HG02610 (cell line): Measurements from ENCODE around the gene CASZ1.

Experiments used
- ATAC-seq: cut with Tn5 transposase; IDR thresholded peaks from one replicate; pipeline ENCODE4 v1.9.1; 2021; ENCODE audit warnings: mild to moderate bottlenecking, moderate library complexity; ENCODE audit not compliant: unreplicated experiment

The CASZ1 gene

GRCh38 chr1:10674222-10674621 is 122.2 kb downstream of the CASZ1 start:
- no peak for ATAC-seq

- no peak for ATAC-seq
Observed at GRCh38 chr1:10673109-10673711, 123.2 kb downstream of the CASZ1 start.

- ATAC-seq, result no peak
Observed at GRCh38 chr1:10672343-10673050, 123.9 kb downstream of the CASZ1 start.

GRCh38 chr1:10671622-10672342 is 124.7 kb downstream of the CASZ1 start:
- ATAC-seq, result no peak

GRCh38 chr1:10671090-10671489 is 125.4 kb downstream of the CASZ1 start:
- no peak for ATAC-seq

- ATAC-seq, result no peak
Observed at GRCh38 chr1:10670190-10670589, 126.3 kb downstream of the CASZ1 start.

GRCh38 chr1:10669570-10669969 is 126.9 kb downstream of the CASZ1 start:
- ATAC-seq, result no peak

- no peak for ATAC-seq
Observed at GRCh38 chr1:10667861-10668761, 128.3 kb downstream of the CASZ1 start.

- no peak for ATAC-seq
Observed at GRCh38 chr1:10665930-10666850, 130.3 kb downstream of the CASZ1 start.

- ATAC-seq, result no peak
Observed at GRCh38 chr1:10665226-10665625, 131.2 kb downstream of the CASZ1 start.

GRCh38 chr1:10664251-10664650 is 132.2 kb downstream of the CASZ1 start:
- ATAC-seq, result no peak

GRCh38 chr1:10663678-10664035 is 132.8 kb downstream of the CASZ1 start:
- no peak for ATAC-seq

- ATAC-seq, result no peak
Observed at GRCh38 chr1:10662824-10663677, 133.4 kb downstream of the CASZ1 start.

- no peak for ATAC-seq
Observed at GRCh38 chr1:10662090-10662688, 134.3 kb downstream of the CASZ1 start.

GRCh38 chr1:10661453-10661852 is 135.0 kb downstream of the CASZ1 start:
- ATAC-seq, result no peak

- no peak for ATAC-seq
Observed at GRCh38 chr1:10659646-10660540, 136.6 kb downstream of the CASZ1 start.

- no peak for ATAC-seq
Observed at GRCh38 chr1:10659218-10659617, 137.2 kb downstream of the CASZ1 start.
